GM12872 (cell line): ENCODE measurements around the gene HERC6.

Experiments used
- TF ChIP-seq, protein P1 (sequence below): IDR thresholded peaks from 3 replicates; pipeline ENCODE4 v1.5.1; 2011; ENCODE audit warnings: low read depth, mild to moderate bottlenecking, low read length, moderate library complexity; ENCODE audit not compliant: insufficient read depth

The HERC6 gene

DNA sequence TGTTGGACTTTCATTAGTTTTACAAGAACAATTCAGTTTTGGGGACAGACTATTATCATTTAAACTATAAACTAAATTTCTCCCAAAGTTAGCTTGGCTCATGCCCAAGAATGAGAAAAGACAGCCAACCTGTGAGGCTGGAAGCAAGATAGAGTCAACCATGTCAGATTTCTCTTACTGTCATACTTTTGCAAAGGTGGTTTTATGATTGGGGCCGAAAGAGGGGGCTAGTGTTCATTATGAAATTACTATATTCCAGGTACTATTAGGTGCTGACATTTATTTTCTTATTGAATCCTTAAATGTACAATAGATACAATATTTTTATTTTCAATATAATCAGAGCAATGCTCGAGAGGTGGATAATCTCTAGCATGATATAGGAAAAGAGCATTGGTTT is 30.6 kb downstream of the HERC6 start:
- TF ChIP-seq, protein P1, sequence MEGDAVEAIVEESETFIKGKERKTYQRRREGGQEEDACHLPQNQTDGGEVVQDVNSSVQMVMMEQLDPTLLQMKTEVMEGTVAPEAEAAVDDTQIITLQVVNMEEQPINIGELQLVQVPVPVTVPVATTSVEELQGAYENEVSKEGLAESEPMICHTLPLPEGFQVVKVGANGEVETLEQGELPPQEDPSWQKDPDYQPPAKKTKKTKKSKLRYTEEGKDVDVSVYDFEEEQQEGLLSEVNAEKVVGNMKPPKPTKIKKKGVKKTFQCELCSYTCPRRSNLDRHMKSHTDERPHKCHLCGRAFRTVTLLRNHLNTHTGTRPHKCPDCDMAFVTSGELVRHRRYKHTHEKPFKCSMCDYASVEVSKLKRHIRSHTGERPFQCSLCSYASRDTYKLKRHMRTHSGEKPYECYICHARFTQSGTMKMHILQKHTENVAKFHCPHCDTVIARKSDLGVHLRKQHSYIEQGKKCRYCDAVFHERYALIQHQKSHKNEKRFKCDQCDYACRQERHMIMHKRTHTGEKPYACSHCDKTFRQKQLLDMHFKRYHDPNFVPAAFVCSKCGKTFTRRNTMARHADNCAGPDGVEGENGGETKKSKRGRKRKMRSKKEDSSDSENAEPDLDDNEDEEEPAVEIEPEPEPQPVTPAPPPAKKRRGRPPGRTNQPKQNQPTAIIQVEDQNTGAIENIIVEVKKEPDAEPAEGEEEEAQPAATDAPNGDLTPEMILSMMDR: no peak

DNA sequence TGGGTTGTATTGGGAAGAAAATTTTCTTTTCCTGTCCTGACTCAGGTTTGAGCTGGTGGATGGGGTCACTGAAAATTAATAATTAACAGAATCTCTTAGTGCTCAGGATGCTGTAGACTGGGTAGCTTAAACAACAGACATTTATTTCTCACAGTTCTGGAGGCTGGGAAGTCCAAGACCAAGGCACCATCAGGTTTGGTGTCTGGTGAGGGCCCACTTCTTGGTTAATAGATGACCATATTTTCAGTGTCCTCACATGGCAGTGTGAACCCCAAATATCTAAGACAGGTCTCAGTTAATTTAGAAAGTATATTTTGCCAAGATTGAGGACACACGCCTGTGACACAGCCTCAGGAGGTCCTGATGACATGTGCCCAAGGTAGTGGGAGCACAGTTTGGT is 31.1 kb downstream of the HERC6 start:
- TF ChIP-seq, protein P1: no peak

DNA sequence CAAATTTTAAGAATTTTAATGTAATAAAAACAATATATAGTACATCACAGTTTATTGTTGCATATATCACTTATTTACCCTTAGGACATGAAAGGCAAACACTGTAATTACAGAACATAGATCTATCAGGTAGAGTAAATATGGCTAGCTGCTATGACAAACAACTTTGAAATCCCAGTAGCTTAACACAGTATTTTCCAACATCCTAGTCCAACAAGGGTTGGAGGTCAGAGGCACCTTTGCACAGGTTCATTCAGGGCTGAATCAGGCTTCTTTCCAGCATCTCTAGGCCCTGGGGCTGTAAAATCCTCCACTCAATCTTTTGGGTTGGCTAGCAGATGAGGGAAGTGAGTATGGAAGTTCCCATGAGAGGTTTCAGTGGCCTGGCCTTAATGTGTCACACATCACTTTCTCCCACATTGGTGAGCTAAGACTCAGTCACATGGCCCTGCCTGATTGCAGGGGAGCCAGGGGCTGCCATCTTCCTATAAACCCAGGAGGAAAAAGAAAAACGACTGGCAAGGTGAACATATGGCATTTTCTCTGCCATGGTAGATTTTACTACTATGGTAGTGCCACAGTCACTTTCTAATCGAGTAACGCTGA is 32.9 kb downstream of the HERC6 start:
- TF ChIP-seq, protein P1: no peak

DNA sequence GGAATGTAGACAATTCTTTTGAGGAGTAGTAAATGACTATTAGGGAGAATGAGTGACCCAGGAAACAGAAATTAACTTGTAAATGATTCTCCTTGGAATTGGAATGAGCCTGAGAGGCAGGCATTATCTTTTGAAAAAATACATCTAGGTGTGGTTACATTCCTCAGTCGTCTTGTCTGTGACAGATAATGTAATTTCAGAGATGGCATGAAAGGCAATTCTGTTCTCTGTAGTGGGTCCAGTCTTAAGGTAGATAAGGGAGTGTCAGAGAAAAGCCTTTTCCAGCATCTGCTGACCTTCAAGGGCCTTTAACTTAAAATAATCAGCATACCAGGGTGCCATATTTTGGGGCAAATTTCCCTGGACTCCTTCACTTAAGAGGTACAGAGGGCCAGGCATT is 35.1 kb downstream of the HERC6 start:
- TF ChIP-seq, protein P1: no peak

DNA sequence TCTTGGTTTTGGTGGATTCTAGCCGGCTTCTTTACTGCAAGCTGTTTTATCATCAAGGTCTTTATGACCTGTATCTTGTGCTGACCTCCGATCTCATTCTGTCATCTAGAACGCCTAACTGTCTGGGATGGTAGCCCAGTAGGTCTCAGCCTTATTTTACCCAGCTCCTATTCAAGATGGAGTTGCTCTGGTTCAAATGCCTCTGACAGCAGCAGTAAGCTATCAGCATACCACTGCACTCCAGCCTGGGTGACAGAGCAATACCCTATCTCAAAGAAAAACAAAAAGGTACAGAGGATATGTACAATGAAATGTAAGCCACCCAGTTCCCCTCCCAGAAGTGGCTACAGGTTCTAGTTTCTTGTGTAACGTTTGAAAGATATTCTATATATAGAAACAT is 36.1 kb downstream of the HERC6 start:
- TF ChIP-seq, protein P1: no peak

DNA sequence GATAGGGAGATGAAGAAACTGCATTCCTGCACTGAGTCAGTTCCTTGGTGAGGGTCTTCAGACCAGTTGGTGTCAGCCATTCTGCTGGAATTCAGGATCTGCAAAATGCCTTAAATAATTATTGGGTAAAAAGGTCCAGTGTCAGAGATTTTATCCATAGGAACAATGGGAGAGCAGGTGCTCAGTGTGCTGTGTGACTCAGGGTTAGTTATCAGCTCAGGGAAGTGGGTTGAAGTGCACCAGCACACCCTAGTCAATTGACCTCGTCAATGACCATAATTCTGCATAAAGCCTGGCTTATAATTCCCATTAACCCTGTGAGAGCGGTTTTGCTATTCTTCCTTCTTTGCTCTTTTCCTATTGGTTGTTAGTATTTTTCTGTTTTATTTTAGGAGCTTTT is 37.3 kb downstream of the HERC6 start:
- TF ChIP-seq, protein P1: no peak

DNA sequence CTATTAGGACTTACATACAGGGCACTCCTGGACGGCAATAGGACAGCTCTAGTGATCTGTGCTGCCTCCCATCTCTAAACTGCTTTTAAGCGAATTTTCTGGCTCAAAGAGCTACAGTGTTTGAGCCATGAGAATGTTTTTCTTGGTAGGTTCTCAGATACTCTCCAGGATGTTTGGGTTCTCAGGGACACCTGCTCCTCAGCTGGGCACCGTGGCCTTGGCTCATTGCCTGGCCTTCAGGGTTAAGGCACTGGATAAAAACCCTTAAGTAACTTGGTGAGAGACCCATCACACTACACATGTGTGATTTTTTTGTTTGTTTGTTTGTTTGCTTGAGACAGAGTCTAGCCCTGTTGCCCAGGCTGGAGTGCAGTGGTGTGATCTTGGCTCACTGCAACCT is 39.8 kb downstream of the HERC6 start:
- TF ChIP-seq, protein P1: no peak
